Ishikawa (cell line): ENCODE results near the gene CHN2.

Experiments
- CREB1 ChIP-seq: IDR thresholded peaks from 2 replicates; pipeline ENCODE4 v1.6.1; 2012; ENCODE audit warnings: low read depth
- EGR1 ChIP-seq: IDR thresholded peaks from 2 replicates; pipeline ENCODE4 v1.6.1; 2012
- EP300 ChIP-seq: IDR thresholded peaks from 2 replicates; pipeline ENCODE4 v1.6.1; 2012; ENCODE audit warnings: borderline replicate concordance
- FOXM1 ChIP-seq: IDR thresholded peaks from 2 replicates; pipeline ENCODE4 v1.6.1; 2012; ENCODE audit warnings: low read depth, borderline replicate concordance
- NFIC ChIP-seq: IDR thresholded peaks from 2 replicates; pipeline ENCODE4 v1.6.1; 2012
- RAD21 ChIP-seq: IDR thresholded peaks from 2 replicates; pipeline ENCODE4 v1.6.1; 2012; ENCODE audit warnings: low read depth
- TAF1 ChIP-seq: IDR thresholded peaks from 2 replicates; pipeline ENCODE4 v1.6.1; 2012; ENCODE audit warnings: low read depth, mild to moderate bottlenecking
- TCF12 ChIP-seq: IDR thresholded peaks from 2 replicates; pipeline ENCODE4 v1.6.1; 2012; ENCODE audit warnings: low read depth
- YY1 ChIP-seq: IDR thresholded peaks from 2 replicates; pipeline ENCODE4 v1.6.1; 2012; ENCODE audit warnings: low read depth
- ZBTB7A ChIP-seq: IDR thresholded peaks from 2 replicates; pipeline ENCODE4 v1.6.1; 2012; ENCODE audit warnings: low read depth
- TF ChIP-seq, protein P1 (sequence below): IDR thresholded peaks from 2 replicates; pipeline ENCODE4 v1.6.1; 2012
- TF ChIP-seq, protein P2 (sequence below): IDR thresholded peaks from 2 replicates; pipeline ENCODE4 v1.6.1; 2012; ENCODE audit warnings: low read depth, mild to moderate bottlenecking
- TF ChIP-seq, protein P3 (sequence below): IDR thresholded peaks from 2 replicates; pipeline ENCODE4 v1.6.1; 2012

DNA sequence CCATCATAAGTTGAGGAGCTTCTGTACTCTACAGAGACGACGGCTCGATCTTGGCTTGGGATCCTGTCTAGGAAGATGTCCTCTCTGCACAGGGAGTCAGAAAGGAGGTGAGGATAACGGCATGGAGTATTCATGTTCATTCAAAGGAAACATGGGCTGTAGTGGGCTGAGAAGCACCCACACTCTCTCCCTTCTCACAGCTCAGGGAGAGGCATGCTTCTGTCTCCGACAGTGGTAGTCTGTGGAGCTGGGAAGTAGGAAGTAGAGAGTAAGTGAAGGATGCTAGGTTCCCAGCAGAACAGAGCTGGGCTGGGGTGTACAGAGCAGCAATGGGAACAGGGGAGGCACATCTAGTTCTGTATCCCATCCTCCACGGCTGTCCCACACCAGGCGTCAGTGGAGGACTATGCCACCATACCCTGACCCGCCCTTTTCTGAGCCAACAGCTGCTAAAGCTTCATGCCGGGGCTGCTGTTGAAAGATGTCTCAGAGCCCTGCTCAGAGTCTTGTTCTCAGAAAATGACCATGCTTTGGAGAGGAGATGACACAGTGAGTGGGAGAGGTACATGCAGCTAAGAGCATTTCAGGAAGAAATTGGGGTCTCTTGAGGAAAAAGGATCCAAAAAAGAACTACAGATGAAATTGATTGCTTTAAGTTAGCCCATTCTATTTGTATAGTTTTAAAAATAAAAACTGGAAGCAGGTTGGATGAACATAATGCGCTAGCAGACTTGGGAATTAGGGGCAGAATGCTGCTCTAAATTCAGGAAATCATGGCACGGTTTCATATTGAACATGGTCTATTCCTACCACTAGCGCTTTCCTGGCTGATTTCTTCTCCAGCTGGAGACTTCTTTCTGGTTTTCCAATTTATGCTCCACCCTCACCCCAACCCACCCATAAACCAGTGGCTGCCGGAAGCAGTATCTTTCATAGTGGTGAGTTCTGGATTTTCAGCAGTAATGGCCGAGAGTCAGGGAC, 138.6 kb downstream of the CHN2 start:
- TF ChIP-seq, protein P1, sequence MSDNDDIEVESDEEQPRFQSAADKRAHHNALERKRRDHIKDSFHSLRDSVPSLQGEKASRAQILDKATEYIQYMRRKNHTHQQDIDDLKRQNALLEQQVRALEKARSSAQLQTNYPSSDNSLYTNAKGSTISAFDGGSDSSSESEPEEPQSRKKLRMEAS, result no peak
- TF ChIP-seq, protein P2, sequence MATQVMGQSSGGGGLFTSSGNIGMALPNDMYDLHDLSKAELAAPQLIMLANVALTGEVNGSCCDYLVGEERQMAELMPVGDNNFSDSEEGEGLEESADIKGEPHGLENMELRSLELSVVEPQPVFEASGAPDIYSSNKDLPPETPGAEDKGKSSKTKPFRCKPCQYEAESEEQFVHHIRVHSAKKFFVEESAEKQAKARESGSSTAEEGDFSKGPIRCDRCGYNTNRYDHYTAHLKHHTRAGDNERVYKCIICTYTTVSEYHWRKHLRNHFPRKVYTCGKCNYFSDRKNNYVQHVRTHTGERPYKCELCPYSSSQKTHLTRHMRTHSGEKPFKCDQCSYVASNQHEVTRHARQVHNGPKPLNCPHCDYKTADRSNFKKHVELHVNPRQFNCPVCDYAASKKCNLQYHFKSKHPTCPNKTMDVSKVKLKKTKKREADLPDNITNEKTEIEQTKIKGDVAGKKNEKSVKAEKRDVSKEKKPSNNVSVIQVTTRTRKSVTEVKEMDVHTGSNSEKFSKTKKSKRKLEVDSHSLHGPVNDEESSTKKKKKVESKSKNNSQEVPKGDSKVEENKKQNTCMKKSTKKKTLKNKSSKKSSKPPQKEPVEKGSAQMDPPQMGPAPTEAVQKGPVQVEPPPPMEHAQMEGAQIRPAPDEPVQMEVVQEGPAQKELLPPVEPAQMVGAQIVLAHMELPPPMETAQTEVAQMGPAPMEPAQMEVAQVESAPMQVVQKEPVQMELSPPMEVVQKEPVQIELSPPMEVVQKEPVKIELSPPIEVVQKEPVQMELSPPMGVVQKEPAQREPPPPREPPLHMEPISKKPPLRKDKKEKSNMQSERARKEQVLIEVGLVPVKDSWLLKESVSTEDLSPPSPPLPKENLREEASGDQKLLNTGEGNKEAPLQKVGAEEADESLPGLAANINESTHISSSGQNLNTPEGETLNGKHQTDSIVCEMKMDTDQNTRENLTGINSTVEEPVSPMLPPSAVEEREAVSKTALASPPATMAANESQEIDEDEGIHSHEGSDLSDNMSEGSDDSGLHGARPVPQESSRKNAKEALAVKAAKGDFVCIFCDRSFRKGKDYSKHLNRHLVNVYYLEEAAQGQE, result no peak
- TF ChIP-seq ZBTB7A (no peak), FOXM1 (no peak), EP300 (no peak), RAD21 (no peak), EGR1 (no peak), TAF1 (no peak), YY1 (no peak), NFIC (no peak), CREB1 (no peak), TCF12 (no peak)
- TF ChIP-seq, protein P3, sequence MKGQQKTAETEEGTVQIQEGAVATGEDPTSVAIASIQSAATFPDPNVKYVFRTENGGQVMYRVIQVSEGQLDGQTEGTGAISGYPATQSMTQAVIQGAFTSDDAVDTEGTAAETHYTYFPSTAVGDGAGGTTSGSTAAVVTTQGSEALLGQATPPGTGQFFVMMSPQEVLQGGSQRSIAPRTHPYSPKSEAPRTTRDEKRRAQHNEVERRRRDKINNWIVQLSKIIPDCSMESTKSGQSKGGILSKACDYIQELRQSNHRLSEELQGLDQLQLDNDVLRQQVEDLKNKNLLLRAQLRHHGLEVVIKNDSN, result no peak
